Measurements from ENCODE around the gene POLE4.

Gene POLE4

GRCh38 chr2:74921236-74921736 is 37.2 kb upstream of the POLE4 start:
- Histone ChIP-seq H3K36me3 (ENCODE audit: insufficient read depth) (no peaks in the 10 kb centered on the region), H2AFZ (ENCODE audit: low read depth) (no peak overlapping the region), H3K27me3 (ENCODE audit: insufficient read depth, low read depth) (no peaks in the 10 kb centered on the region), H3K4me1 (ENCODE audit: low read depth, poor library complexity, severe bottlenecking) (peaks cover 4% of the 10 kb centered on the region), H3K4me3 (IDR thresholded peaks at IDR 0.05; ENCODE audit: insufficient read depth, low read depth, low read length) (no peak overlapping the region), H3K9ac (no peak overlapping the region), H4K20me1 (ENCODE audit: insufficient read depth) (no peaks in the 10 kb centered on the region), H3K4me2 (no peak overlapping the region), H3K79me2 (ENCODE audit: insufficient read depth, low read depth) (no peaks in the 10 kb centered on the region), H3K27ac (no peak overlapping the region)
- TF ChIP-seq CTCF (conservative IDR thresholded peaks at IDR 0.05; ENCODE audit: low read depth, low read length), result no peak

- Histone ChIP-seq H3K27ac (no peak overlapping the region), H3K4me3 (IDR thresholded peaks at IDR 0.05; ENCODE audit: insufficient read depth, low read depth, low read length) (no peak overlapping the region), H3K9ac (no peak overlapping the region), H3K4me1 (ENCODE audit: low read depth, poor library complexity, severe bottlenecking) (peaks cover 16% of the 10 kb centered on the region), H3K4me2 (no peak overlapping the region), H3K79me2 (ENCODE audit: insufficient read depth, low read depth) (no peaks in the 10 kb centered on the region), H4K20me1 (ENCODE audit: insufficient read depth) (no peaks in the 10 kb centered on the region), H3K36me3 (ENCODE audit: insufficient read depth) (no peaks in the 10 kb centered on the region), H2AFZ (ENCODE audit: low read depth) (no peak overlapping the region), H3K27me3 (ENCODE audit: insufficient read depth, low read depth) (no peaks in the 10 kb centered on the region)
- no peak for TF ChIP-seq CTCF (conservative IDR thresholded peaks at IDR 0.05; ENCODE audit: low read depth, low read length)
Measured at GRCh38 chr2:74922592-74923227, 35.7 kb upstream of the POLE4 start.

GRCh38 chr2:74924463-74925265 is 33.8 kb upstream of the POLE4 start:
- no peaks in the 10 kb centered on the region for H4K20me1 ChIP-seq (ENCODE audit: insufficient read depth)
- H3K36me3 ChIP-seq (ENCODE audit: insufficient read depth), result no peaks in the 10 kb centered on the region
- no peak overlapping the region for H2AFZ ChIP-seq (ENCODE audit: low read depth)
- H3K9ac ChIP-seq, result no peak overlapping the region
- H3K27ac ChIP-seq, result no peak overlapping the region
- H3K4me2 ChIP-seq, result no peak overlapping the region
- no peak for TF ChIP-seq CTCF (conservative IDR thresholded peaks at IDR 0.05; ENCODE audit: low read depth, low read length)
- no peak overlapping the region for H3K4me3 ChIP-seq (IDR thresholded peaks at IDR 0.05; ENCODE audit: insufficient read depth, low read depth, low read length)
- no peaks in the 10 kb centered on the region for H3K27me3 ChIP-seq (ENCODE audit: insufficient read depth, low read depth)
- H3K4me1 ChIP-seq (ENCODE audit: low read depth, poor library complexity, severe bottlenecking), result peaks cover 31% of the 10 kb centered on the region
- no peaks in the 10 kb centered on the region for H3K79me2 ChIP-seq (ENCODE audit: insufficient read depth, low read depth)

- Histone ChIP-seq H3K79me2 (ENCODE audit: insufficient read depth, low read depth) (no peaks in the 10 kb centered on the region), H3K9ac (no peak overlapping the region), H3K27me3 (ENCODE audit: insufficient read depth, low read depth) (no peaks in the 10 kb centered on the region), H3K4me1 (ENCODE audit: low read depth, poor library complexity, severe bottlenecking) (peaks cover 38% of the 10 kb centered on the region), H3K27ac (no peak overlapping the region), H3K4me2 (no peak overlapping the region), H4K20me1 (ENCODE audit: insufficient read depth) (no peaks in the 10 kb centered on the region), H3K4me3 (IDR thresholded peaks at IDR 0.05; ENCODE audit: insufficient read depth, low read depth, low read length) (no peak overlapping the region), H3K36me3 (ENCODE audit: insufficient read depth) (no peaks in the 10 kb centered on the region), H2AFZ (ENCODE audit: low read depth) (no peak overlapping the region)
- no peak for TF ChIP-seq CTCF (conservative IDR thresholded peaks at IDR 0.05; ENCODE audit: low read depth, low read length)
Measured at GRCh38 chr2:74925361-74925786, 33.1 kb upstream of the POLE4 start.
